Gastroesophageal sphincter (tissue), 4 donors: ENCODE measurements around the gene FOXL1. TPM values are rescaled to one million over a fixed set of nuclear protein-coding genes. Genes with fewer than 3 reads are reported as not detected.

ENCODE experiments used
- ATAC-seq: fragments of 150-250 bp; one replicate; pipeline ENCODE4 v1.9.1; 2016; ENCODE audit warnings: mild to moderate bottlenecking, moderate library complexity
- H3K27ac ChIP-seq, 4 donors: fragments of 200-600 bp; sonication (generic) in 3 of 4; 1 replicate in 3 of 4; 2 replicates in 1 of 4; pipeline ENCODE4 v1.5.1; 2016 to 2019
- H3K27me3 ChIP-seq: fragments of 200-600 bp; sonication (generic); one replicate; pipeline ENCODE4 v1.5.1; 2019
- H3K36me3 ChIP-seq, 2 donors: fragments of 200-600 bp; sonication (generic); one replicate each; pipeline ENCODE4 v1.5.1; 2019; ENCODE audit warnings: control low read depth in 1 of 2
- H3K4me1 ChIP-seq, 3 donors: fragments of 200-600 bp; sonication (generic); 1 replicate in 2 of 3; 2 replicates in 1 of 3; pipeline ENCODE4 v1.5.1; 2016 to 2019; ENCODE audit warnings: control low read depth in 2 of 3
- H3K4me3 ChIP-seq, 2 donors: fragments of 200-600 bp; sonication (generic); one replicate each; pipeline ENCODE4 v1.5.1; 2019; ENCODE audit warnings: mild to moderate bottlenecking in 1 of 2, moderate library complexity in 1 of 2
- H3K9me3 ChIP-seq, 3 donors: fragments of 200-600 bp; sonication (generic); one replicate each; pipeline ENCODE4 v1.5.1; 2017 to 2019; ENCODE audit warnings: control low read depth in 2 of 3
- CTCF ChIP-seq, 4 experiments: fragments of 200-600 bp in 2 of 4; fragments of 450-650 bp in 2 of 4; sonication (generic) in 1 of 4; IDR thresholded peaks; one replicate each; pipeline ENCODE4 v1.5.1; 2017 to 2019; ENCODE audit warnings: antibody characterized with exemption in 4 of 4, mild to moderate bottlenecking in 2 of 4, moderate library complexity in 2 of 4
- EP300 ChIP-seq: sonication (generic); formaldehyde crosslinking; IDR thresholded peaks from one replicate; pipeline ENCODE4 v1.6.1; 2017; ENCODE audit warnings: antibody characterized with exemption, mild to moderate bottlenecking
- POLR2A ChIP-seq, 2 donors: fragments of 450-650 bp; IDR thresholded peaks; one replicate each; pipeline ENCODE4 v1.6.1; 2017; ENCODE audit warnings: antibody characterized with exemption in 2 of 2, mild to moderate bottlenecking in 2 of 2, moderate library complexity in 1 of 2
- POLR2AphosphoS5 ChIP-seq: sonication (generic); formaldehyde crosslinking; IDR thresholded peaks from one replicate; pipeline ENCODE4 v1.6.1; 2017; ENCODE audit warnings: antibody characterized with exemption
- WGBS, 2 donors: methylation state at CpG; one replicate each; pipeline ENCODE4 v1.1.5; 2018; ENCODE audit warnings: low coverage in 1 of 2; 5-methylcytosine and 5-hydroxymethylcytosine counted together
- total RNA-seq, 4 donors: library from RNA; depleted of rRNA; stranded (reverse); fragments of >200 nt; gene quantifications; one replicate each; pipeline ENCODE4 v1.1.0, GENCODE V29; 2016

FOXL1 gene
- total RNA-seq, 4 donors from 2014 or later: 0.25 to 0.81 (median 0.58) TPM; not detected in 1

DNA sequence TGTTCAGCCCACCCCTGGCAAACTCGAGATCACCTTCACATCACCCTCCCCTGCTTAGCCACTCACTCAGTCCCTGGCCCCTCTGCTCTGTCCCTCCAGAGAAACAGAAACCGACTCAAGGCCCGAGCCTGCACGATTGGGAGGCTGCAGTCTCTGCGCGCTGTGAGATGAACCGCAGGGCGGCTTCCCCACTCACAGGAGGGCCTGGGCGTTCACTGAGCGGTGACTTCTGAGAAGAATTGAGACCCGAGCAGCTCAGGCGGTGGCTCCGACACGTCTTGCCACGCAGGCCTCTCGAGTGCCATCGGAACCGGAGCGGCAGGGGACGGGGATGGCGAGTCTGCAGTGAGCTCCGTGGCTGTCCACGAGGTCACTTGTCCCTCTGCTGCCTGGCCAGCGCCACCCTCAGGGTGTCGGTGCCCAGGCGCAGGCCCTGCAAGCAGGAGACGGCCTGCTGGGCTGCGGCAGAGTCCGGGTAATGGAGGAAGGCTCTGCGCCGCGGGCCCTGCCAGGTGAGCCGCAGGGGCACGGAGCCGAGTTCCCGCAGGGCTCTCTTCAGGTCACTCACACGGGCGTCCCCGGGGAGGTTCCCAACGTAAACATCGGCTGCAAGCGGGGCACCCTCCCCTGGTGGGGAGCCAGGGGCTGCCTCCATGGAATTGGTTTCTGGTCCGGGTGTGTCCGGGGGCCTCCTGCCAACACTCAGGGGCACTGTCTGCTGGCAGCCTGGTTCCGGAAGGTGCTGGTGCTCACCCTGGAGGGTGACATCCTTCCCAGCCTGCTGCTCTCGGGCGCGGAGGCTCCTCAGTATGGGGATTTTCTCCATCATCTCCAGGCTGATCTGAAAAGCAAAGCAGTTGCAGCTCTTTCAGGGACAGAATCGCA, 46.5 kb upstream of the FOXL1 start:
- H3K27ac ChIP-seq: peak overlapping the region in 3 of 4 donors; percentile 50 to 77 (median 74)

GRCh38 chr16:86532526-86532815, 45.9 kb upstream of the FOXL1 start:
- peaks cover 0 to 18% (median 0%) of the 10 kb centered on the region in 3 donors for H3K4me1 ChIP-seq
- 100% methylated on average over 3 of the region's 7 CpGs; no CpG with 5 or more reads in 1 of the 2 donors for WGBS, 2 donors
- TF ChIP-seq EP300: no peak
- TF ChIP-seq CTCF (IDR thresholded peaks at IDR 0.05): no peak
- TF ChIP-seq POLR2AphosphoS5: no peak
- no peak for TF ChIP-seq POLR2A (IDR thresholded peaks at IDR 0.05)
- no peaks in the 10 kb centered on the region for H3K27me3 ChIP-seq
- H3K27ac ChIP-seq: no peak overlapping the region
- no peaks in the 10 kb centered on the region for H3K9me3 ChIP-seq
- H3K36me3 ChIP-seq: peaks cover 0 to 44% of the 10 kb centered on the region in 2 donors
- ATAC-seq: no peak
- no peak overlapping the region for H3K4me3 ChIP-seq

More for the DNA sequence above, 46.5 kb upstream of the FOXL1 start:
- Histone ChIP-seq H3K27me3 (no peaks in the 10 kb centered on the region), H3K4me1 (peaks cover 0 to 18% (median 0%) of the 10 kb centered on the region in 3 donors), H3K36me3 (peaks cover 0 to 39% of the 10 kb centered on the region in 2 donors), H3K9me3 (no peaks in the 10 kb centered on the region), H3K4me3 (peak overlapping the region in 1 of 2 donors; percentile 10)
- TF ChIP-seq EP300 (no peak), CTCF (IDR thresholded peaks at IDR 0.05) (no peak)
- 69 to 95% methylated on average over 2 to 11 of the region's 49 CpGs for WGBS, 2 donors
- ATAC-seq: no peak

GRCh38 chr16:86533076-86533475, 45.3 kb upstream of the FOXL1 start:
- Histone ChIP-seq H3K36me3 (peaks cover 0 to 51% of the 10 kb centered on the region in 2 donors), H3K27me3 (no peaks in the 10 kb centered on the region), H3K27ac (no peak overlapping the region), H3K4me1 (peaks cover 0 to 18% (median 0%) of the 10 kb centered on the region in 3 donors), H3K4me3 (no peak overlapping the region), H3K9me3 (no peaks in the 10 kb centered on the region)
- no peak for ATAC-seq
- 98 to 100% methylated on average over 4 to 7 of the region's 8 CpGs for WGBS, 2 donors
- TF ChIP-seq POLR2A (IDR thresholded peaks at IDR 0.05) (no peak), EP300 (no peak), POLR2AphosphoS5 (no peak), CTCF (IDR thresholded peaks at IDR 0.05) (no peak)

GRCh38 chr16:86533767-86534351, 44.5 kb upstream of the FOXL1 start:
- Histone ChIP-seq H3K36me3 (peaks cover 0 to 58% of the 10 kb centered on the region in 2 donors), H3K27me3 (no peaks in the 10 kb centered on the region), H3K27ac (no peak overlapping the region), H3K4me1 (peaks cover 0 to 18% (median 0%) of the 10 kb centered on the region in 3 donors), H3K9me3 (no peaks in the 10 kb centered on the region), H3K4me3 (no peak overlapping the region)
- TF ChIP-seq CTCF (IDR thresholded peaks at IDR 0.05) (no peak), EP300 (no peak), POLR2A (IDR thresholded peaks at IDR 0.05) (no peak), POLR2AphosphoS5 (no peak)
- WGBS, 2 donors: 94 to 95% methylated on average over 3 of the region's 8 CpGs
- no peak for ATAC-seq
